RCC 7860 (cell line): Measurements from ENCODE around the gene SH3BP2.

Experiments
- DNase-seq: peaks from one replicate; pipeline ENCODE4 v3.0.0-alpha.2; 2015; ENCODE audit warnings: low spot score
- FAIRE-seq: peaks from 2 replicates; lab custom pipeline; 2012; peaks lifted over from hg19 to GRCh38; lab: Jason Lieb, UNC

SH3BP2 gene

DNA sequence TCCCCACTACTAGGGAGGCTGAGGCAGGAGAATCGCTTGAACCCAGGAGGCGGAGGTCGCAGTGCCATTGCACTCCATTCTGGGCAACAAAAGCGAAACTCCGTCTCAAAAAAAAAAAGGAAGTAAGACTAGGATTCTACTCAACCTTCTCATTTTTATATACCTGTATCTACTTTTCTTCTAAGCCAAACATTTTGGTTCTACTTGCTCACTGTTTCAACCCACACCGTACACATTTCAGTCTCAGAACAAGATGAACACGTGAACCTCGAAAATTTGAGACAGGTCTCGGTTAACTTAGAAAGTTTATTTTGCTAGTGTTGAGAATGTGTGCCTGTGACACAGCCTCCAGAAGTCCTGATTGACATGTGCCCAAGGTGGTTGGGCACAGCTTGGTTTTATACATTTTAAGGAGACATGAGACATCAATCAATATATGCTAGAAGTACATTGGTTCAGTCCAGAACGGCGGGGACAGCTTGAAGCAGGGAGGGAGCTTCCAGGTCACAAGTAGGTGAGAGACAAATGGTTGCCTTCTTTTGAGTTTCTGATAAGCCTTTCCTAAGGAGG lies 54.5 kb downstream of the SH3BP2 start:
- FAIRE-seq = no peak
- DNase-seq = no peak

- FAIRE-seq = no peak
- DNase-seq = no peak
Observed at GRCh38 chr4:2848449-2848848, 55.6 kb downstream of the SH3BP2 start.

DNA sequence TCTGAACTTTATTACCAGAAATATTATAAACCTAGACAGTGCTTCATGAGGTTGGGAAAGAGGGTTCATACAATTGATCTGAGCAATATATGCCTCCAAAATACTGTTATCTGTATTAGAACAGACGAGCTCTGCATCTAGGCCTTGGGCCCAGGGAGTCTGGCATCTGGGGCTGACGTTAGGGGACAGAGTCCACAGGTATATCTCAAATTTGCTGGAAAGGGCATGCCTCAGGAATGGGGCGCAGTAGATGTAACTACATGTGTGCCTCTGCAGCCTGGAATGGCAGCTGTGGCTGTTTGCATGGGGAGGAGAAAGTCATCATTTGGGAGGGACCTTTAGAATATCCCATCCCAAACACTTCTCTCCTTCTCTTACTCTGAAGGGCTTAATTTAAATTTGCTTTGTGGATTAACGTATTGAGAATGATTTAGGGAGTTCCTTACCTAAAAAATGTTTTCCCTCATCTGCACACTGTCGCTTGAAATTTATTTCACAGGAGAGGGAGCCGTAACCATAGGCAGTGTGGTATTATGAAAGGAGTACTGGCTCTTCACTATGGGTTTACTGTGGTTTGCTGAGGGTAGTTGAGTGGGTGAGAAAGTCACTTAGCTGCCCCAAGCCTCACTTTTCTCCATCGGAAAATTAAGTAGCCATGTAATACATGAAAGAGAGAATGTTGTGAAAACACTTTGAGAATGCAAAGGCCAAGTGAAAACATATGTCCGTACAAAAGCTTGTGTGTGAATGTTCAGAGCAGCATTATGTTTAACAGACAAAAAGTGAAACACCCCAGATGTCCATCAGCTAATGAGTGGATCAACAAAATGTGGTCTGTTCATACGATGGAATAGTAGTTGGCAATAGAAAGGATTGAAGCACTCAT lies 56.6 kb downstream of the SH3BP2 start:
- FAIRE-seq (no peak), DNase-seq (no peak)

DNA sequence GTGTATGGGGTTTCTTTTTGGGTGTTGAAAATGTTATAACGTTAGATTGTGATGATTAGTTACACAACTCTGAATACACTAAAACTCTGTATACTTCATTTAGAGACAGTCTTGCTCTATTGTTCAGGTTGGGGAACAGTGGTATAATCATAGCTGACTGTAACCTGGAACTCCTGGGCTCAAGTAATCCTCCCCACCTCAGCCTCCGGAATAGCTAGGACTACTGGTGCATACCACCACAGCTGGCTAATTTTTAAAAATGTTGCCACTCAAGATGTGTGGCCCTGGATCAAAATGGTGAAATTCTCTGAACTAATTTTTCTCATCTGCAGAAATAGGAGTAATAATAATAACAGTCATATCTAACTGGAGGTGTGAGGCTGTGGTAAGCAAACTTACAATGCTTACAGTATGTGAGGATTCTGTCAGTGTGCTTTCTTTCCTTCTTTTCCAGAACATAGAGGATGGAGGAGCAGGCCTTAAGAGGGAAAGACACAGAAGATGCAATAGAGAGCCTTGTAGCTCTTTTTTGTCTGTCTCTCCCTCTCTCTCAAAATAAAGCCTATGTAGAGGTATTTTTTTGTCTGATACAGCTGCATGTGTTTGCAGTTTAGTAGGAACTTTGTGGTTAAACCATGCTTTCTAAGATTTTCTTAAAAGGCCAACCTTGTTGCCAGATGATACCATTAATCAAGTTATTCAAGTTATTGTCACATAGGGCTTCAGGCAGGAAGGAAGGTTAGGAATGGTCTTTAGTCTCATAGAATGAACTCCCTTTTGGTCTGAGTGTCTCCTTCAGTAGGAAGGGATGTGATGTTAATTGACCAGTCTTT lies 58.3 kb downstream of the SH3BP2 start:
- no peak for DNase-seq
- no peak for FAIRE-seq

GRCh38 chr4:2852481-2852921 lies 59.6 kb downstream of the SH3BP2 start:
- FAIRE-seq (no peak), DNase-seq (no peak)

GRCh38 chr4:2855584-2855983 lies 62.7 kb downstream of the SH3BP2 start:
- FAIRE-seq = no peak
- no peak for DNase-seq

- DNase-seq (no peak), FAIRE-seq (no peak)
Observed at GRCh38 chr4:2856266-2856665, 63.4 kb downstream of the SH3BP2 start.

DNA sequence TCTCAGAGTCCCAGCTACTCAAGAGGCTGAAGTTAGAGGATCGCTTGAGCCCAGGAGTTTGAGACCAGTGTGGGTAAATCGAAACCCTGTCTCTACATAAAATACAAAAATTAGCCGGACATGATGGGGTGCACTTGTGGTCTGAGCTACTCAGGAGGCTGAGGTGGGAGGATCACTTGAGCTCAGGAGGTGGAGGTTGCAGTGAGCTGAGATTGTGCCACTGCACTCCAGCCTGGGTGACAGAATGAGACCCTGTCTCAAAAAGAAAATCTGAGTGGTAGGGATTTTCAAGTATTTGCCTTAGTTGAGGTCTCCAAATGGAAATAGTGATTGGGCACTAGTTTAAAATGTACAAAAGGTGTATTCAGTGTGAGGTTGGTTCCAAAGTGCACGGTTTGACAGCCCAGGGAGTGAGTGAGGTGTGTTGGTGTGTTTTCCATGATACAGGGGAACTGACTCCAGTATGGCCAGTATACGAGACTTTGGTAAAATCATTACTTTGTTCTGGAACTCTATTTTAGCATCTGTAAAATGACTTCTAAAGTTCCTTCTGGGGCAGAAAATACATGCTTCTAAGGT lies 64.6 kb downstream of the SH3BP2 start:
- FAIRE-seq (no peak), DNase-seq (no peak)

GRCh38 chr4:2858451-2859217 lies 65.7 kb downstream of the SH3BP2 start:
- FAIRE-seq (no peak), DNase-seq (no peak)

DNA sequence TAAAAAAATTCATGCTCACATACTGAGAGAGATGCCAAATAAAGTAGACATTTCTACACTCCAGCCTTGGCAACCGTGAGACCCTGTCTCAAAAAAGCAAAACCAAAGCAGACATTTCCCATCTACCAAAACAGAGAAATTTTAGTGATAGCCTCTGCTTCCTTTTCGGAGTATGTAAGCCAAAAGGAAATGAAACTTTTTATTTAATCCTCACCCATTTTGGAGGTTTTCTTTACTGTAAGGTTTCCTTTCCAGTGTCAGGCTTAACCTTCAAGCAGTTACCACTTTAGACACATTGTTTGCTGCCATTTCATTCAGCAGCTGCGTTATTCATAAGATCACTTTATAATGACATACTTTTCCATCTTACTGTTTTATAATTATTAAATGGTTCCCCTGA lies 66.6 kb downstream of the SH3BP2 start:
- no peak for DNase-seq
- no peak for FAIRE-seq

DNA sequence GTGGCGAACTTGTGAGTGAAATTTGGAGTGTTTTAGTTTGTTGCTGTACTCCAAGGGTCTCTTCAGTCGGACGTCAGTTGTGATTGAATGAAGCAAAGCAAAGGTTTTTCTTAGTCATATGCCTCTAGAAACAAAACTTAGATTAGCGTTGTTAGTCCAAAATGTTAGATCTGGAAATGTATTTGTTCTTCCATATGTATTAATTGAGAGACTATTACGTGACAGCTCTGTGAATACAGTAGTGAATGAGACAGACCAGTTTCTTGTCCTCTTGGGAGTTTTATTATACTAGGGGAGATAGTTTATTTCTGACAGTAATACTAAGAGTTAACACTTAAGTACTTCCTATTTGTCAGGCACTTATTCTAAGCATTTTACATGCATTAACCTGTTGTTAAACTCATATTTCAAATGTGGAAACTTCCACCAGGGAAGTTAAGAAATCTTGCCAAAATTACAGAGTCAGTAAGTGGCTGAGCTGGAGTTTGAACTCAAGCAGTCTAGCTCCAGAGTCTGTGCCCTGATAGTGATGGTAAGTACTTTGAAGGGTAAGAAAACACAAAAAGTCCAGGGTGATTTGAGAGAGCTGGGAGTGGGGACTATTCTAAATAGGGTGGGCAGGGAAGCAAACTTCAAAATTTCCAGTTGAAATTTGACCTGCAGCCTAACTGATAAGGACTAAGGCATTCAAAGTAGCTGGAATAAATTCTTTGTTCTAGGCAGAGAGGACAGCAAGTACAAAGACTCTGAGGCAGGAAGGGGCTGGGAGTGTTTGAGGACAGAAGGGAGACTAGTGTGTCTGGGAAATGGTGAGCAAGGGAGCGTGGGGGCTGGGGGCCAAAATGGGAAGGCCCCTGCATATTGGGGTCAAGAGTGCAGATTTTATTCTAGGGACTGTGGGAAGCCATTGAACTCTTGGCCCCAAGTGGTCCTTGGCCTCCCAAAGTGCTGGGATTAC lies 67.8 kb downstream of the SH3BP2 start:
- no peak for FAIRE-seq
- no peak for DNase-seq

- FAIRE-seq (no peak), DNase-seq (no peak)
Observed at GRCh38 chr4:2861631-2862436, 68.9 kb downstream of the SH3BP2 start.

DNA sequence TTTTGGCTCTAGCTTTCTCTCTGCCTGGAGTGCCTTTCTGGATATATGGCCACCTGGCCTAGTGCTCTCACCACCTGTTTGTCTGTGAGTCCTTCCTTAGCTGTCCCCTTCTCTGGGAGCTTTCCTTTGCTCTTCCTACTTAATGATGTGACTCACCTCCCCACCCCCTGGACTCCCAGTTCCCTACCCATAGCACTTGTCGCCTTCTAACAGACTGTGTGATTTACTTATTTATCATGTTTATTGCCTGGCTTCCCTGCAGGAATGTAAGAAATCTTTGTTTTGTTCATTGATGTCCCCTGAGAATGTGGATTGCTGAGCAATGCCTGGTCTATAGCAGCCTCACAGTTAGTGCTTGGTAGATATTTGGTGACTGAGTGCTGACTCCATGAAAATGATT lies 69.6 kb downstream of the SH3BP2 start:
- DNase-seq (peak; percentile 70), FAIRE-seq (peak; percentile 54)

DNA sequence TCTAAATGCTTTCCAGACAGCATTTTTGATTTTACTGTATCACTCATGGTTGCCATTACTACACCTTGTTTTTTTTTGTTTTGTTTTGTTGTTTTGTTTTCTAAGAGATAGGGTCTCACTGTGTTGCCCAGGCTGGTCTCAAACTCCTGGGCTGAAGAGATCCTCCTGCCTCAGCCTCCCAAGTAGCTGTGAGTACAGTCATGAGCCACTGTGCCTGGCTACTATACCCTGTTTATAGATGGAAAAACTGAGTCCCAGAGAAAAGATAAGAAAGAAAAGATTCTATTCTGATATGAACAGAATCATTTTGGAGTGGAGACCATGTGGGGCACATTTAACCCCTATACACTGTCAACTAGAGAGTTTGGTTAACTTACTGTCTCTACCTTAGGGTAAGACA lies 70.8 kb downstream of the SH3BP2 start:
- FAIRE-seq (no peak), DNase-seq (no peak)

DNA sequence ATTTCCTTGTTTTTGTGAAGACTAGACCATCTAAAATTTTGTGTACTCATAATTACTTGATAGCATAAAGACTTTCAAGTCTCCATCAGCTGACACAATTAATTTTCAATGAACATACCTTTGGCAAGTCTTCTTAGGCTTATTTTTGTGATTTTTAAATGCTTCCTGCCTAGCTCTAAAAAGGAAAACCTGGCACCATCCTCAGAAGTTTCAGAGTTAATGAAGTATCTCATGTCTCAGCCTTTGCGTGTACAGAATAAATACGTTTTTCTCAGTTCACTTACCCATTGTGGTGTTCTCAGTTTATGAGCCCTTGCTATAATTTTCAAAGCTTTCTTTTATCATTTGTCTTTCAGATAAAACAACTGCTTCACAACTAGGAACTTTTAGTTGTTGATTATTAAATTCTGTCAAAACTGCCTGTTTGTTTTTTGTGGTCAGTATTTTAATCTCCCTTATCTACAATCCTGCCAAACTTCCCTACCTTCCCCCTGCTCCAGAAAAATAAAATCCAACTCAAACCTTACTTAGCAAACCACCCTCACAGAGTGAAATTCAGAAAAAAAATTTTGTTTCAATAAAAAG lies 72.4 kb downstream of the SH3BP2 start:
- no peak for DNase-seq
- no peak for FAIRE-seq

DNA sequence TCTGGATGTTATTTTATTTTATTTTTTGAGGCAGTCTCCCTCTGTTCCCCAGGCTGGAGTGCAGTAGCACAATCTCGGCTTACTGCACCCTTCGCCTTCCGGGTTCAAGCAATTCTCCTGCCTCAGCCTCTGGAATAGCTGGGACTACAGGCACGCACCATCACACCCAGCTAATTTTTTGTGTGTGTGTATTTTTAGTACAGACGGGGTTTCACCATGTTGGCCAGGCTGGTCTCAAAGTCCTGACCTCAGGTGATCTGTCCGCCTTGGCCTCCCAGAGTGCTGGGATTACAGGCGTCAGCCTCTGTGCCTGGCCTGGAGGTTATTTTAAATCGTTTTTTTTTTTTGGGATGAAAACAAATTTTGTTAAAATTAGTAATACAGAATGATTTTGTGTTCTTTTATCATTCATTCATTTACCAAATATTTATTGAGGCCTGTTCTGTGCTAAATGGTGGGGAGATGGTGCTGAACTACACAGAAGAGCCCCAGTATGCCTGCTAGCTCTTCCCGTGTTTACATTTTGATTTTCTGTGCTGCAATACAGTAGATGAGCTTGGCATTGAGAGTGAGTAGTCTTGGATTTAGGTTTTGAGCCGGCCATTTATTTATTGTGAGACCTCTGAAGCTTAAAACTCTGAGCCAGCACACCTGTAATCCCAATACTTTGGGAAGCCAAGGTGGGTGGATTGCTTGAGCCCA lies 73.4 kb downstream of the SH3BP2 start:
- DNase-seq (no peak), FAIRE-seq (no peak)

DNA sequence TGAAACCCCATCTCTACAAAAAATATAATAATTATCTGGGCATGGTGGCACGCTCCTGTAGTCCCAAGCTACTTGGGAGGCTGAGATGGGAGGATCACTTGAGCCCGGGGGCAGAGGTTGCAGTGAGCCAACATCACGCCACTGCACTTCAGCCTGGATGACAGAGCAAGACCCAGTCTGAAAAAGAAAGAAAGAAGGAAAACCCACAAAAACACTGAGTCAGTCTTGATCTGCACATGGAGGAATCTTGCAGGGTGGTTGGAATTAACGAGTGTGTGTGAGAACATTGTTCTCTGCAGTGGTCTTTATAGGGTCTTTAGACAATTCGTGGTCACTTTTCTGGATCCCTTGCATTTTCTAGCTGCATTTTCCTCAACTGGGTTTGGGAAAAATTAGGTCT lies 74.0 kb downstream of the SH3BP2 start:
- no peak for DNase-seq
- no peak for FAIRE-seq
